Rectal smooth muscle tissue (tissue), 1 donor: Measurements from ENCODE around the gene PPP1R12B.
"Not testable (repeated sequence)": the region's sequence is repeated elsewhere in the genome, so short reads cannot be mapped to it uniquely, and the experiment has no call there.

Source experiments
- H3K27ac ChIP-seq: one replicate; pipeline ENCODE4 v1.7.0; 2013; ENCODE audit warnings: low read depth, low read length, inconsistent platforms
- H3K27me3 ChIP-seq: one replicate; pipeline ENCODE4 v1.7.0; 2013; ENCODE audit warnings: low read length; ENCODE audit not compliant: control insufficient read depth, insufficient read depth
- H3K36me3 ChIP-seq: one replicate; pipeline ENCODE4 v1.7.0; 2013; ENCODE audit warnings: low read length; ENCODE audit not compliant: control insufficient read depth, insufficient read depth
- H3K4me1 ChIP-seq: one replicate; pipeline ENCODE4 v1.7.0; 2013; ENCODE audit warnings: low read length; ENCODE audit not compliant: control insufficient read depth, insufficient read depth
- H3K4me3 ChIP-seq: one replicate; pipeline ENCODE4 v1.7.0; 2013; ENCODE audit warnings: low read length
- H3K9ac ChIP-seq: one replicate; pipeline ENCODE4 v1.7.0; 2013; ENCODE audit warnings: low read length

PPP1R12B gene

DNA sequence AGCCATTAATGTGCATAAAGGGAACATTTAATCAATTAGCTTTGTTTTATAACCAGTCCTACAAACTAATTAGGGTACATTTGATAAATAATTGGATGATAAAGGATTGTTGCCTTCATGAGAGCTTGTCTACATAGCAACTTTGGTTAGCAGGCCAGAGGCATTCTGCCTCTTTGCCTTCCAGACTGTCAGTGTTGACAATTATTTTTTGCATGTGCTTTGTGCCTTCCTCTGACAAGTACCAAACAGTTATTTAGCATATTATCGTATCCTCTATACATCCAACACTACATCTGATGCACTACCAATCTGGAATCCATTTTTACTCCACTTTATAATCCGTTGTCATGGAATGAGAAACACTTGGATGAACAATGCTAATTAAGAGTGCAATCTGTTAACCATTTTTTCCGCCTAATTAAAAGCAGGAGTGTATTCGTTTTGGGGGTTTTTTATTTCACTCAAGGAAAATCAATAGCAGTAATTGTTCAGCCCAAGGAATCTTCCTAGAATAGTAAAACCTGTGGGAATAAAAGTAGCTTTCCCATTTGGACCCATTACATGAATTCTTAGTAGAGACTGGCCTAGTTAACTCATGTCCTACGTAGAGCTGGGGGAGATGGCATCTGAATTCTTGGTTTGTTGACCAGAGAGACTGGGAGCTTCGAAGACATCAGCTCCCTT is 196.4 kb downstream of the PPP1R12B start:
- not testable (repeated sequence) for H3K9ac ChIP-seq, H3K4me1 ChIP-seq, H3K36me3 ChIP-seq, H3K27me3 ChIP-seq
- Histone ChIP-seq H3K4me3 (peak overlapping the region; percentile 37), H3K27ac (peak overlapping the region; percentile 86)

DNA sequence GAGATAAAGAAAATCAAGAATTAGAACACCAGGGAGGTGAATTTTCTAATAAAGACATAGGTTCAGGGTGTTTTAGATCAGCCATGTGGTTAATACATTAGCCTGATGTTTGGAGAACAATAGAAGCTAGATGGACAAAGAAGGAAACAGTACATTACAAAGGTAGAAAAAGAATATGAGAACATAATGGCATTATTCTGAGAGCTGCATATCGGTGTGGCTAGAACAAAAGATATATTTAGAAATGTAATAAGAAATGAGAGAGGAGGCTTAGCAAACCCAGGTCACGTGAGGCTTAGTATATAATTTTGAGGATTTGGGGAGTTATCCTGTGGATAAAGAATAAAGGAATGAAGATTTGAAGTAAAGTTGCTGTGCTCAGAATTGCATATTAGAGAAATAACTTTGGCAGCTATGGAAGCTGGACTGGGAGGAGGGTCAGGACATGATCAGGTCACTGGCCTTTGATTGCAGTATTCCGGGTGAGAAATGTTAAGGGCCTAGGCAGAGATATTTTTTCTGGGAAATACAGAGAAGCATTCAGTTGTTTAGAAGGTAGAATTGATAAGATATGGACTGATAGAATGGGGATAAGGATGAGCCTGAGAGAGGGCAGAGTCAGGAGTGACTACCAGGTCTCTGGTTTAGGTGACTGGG is 197.3 kb downstream of the PPP1R12B start:
- not testable (repeated sequence) for H3K4me1 ChIP-seq, H3K27me3 ChIP-seq, H3K36me3 ChIP-seq, H3K9ac ChIP-seq
- Histone ChIP-seq H3K4me3 (peak overlapping the region; percentile 36), H3K27ac (peak overlapping the region; percentile 86)

DNA sequence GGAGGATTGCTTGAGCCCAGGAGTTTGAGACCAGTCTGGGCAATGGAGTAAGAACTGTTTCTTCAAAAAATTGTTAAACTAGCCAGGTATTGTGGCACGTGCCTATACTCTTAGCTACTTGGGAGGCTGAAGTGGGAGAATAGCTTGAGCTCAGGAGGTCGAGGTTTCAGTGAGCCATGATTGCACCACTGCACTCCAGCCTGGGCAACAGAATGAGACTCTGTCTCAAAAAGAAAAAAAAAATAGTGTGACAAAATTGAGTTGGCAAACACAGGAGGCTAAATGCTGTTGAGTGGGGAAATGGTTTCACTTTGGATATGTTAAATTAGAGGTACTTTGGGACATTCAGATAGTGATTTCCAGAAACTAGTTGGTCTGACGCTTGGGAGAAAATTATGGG is 197.9 kb downstream of the PPP1R12B start:
- H3K36me3 ChIP-seq, H3K4me1 ChIP-seq, H3K9ac ChIP-seq, H3K27me3 ChIP-seq: not testable (repeated sequence)
- Histone ChIP-seq H3K4me3 (peak overlapping the region; percentile 36), H3K27ac (peak overlapping the region; percentile 86)

DNA sequence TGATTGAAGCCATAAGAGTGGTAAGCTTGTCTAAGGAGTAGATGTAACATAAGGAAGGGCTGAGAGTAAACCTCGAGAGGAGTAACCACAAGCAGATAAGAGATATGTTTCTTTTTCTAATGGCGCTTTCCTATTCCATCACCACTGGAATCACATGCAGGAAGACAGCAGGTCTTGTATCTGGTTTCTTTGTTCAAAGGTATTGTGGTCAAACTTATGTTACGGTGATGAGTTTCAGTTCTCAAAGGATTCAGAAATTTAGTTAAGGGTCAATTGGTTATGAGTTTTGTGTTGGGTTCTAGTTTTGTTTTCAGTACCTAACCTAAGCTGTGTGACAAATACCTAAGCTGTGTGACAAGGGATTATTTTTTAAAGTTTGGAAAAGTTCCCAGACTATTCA is 198.3 kb downstream of the PPP1R12B start:
- not testable (repeated sequence) for H3K27me3 ChIP-seq, H3K36me3 ChIP-seq, H3K9ac ChIP-seq
- Histone ChIP-seq H3K27ac (peak overlapping the region; percentile 86), H3K4me1 (peaks cover 12% of the 10 kb centered on the region), H3K4me3 (peak overlapping the region; percentile 36)

DNA sequence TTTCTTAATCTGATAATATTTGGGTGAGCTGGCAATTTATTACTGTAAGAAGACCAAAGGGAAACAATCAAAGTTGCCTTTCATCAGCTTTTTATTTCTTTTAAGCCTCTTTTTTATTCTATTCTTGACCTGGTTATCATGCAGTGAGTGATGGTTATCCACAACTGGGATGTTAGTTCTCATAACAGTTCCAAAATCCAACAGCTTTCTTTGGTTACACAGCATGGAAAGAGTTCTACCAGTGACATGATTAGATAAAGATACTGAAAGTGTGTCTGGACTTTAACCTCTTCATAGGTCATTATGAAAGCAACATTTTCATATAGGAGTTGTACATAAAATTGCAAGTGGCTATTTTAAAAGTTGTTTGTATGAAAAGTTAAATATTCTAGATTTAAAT is 198.7 kb downstream of the PPP1R12B start:
- peak overlapping the region; percentile 86 for H3K27ac ChIP-seq
- H3K9ac ChIP-seq = no peak overlapping the region
- H3K4me3 ChIP-seq = no peak overlapping the region
- H3K27me3 ChIP-seq = no peaks in the 10 kb centered on the region
- peaks cover 12% of the 10 kb centered on the region for H3K4me1 ChIP-seq
- H3K36me3 ChIP-seq = no peaks in the 10 kb centered on the region

DNA sequence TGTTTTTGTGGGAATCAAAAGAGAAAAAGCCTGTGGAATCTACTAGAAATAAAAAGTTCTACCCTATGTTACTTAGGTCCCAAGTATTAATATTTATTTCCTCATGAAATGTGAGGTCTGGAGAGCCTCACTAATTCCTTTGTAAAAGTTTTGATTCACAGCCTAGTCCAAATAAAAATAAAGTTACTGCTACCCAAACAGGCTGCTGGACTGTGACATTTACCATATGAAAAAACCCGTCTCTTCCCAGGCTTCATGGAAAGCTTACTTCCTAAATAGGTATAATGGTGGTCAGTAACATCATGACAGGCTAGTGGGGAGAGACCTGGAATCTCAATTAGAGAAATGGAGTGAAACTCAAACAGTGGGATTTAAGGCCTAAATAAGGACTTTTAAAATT is 201.6 kb downstream of the PPP1R12B start:
- H3K36me3 ChIP-seq, H3K4me3 ChIP-seq, H3K27me3 ChIP-seq, H3K9ac ChIP-seq: not testable (repeated sequence)
- Histone ChIP-seq H3K4me1 (peaks cover 25% of the 10 kb centered on the region), H3K27ac (peak overlapping the region; percentile 85)

DNA sequence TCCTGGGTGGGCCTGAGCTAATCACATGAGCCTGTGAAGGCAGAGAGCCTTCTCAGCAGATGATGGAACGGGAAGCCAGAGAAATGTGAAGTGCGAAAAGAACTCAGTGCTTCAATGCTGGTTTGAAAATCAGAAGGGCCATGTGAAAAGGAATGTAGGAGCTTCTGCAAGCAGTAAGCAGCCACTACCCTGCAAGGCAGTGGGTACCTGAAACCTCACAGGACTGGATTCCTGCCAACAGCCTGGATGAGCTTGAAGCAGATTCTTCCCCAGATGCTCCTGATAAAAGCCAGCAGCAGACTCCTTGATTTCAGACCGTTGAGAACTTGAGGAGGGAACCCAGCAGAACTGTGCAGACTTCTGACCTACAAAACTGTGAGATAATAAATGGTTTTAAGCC is 203.2 kb downstream of the PPP1R12B start:
- peaks cover 23% of the 10 kb centered on the region for H3K4me1 ChIP-seq
- H3K27me3 ChIP-seq = no peaks in the 10 kb centered on the region
- peak overlapping the region; percentile 76 for H3K27ac ChIP-seq
- no peak overlapping the region for H3K4me3 ChIP-seq
- H3K9ac ChIP-seq = no peak overlapping the region
- no peaks in the 10 kb centered on the region for H3K36me3 ChIP-seq

DNA sequence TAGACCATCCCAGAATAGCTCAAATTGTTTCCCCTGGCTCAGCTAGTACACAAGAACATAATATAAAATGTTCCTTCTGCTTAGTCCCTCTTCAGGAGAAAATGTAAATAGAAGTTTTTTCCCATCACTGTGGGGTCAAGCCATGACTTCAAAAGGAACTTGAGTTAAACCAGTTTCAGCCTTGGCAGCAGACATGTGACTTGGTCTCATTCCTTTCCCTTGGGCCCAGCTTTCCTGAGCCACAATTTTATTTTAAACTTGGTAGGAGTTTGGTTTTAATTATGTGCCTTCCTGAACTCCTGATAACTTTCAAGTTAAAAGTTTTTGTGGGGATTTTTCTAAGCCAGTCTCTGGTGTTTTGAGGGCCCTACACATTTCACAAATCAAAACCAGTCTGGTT is 204.1 kb downstream of the PPP1R12B start:
- peaks cover 28% of the 10 kb centered on the region for H3K4me1 ChIP-seq
- H3K36me3 ChIP-seq, H3K9ac ChIP-seq, H3K27me3 ChIP-seq, H3K4me3 ChIP-seq: not testable (repeated sequence)
- H3K27ac ChIP-seq = peak overlapping the region; percentile 76

DNA sequence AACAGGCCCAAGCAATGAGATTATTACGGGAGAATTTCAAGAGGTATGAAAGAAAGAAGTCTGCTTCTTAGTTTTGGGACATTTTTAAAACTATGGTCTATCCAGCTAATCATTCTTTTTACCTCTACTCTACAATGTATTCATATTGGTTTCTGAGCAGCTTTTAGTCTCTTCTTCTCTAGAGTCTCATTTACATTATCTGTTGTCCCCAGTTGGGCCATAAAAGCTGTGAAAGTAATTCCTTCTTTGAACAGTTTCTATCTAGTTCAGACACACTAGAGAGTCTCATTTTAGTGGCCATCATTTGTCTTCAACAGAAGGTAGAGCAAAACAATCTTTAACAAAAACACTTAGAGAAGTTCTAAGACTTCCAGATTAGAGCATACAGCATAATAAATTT is 204.6 kb downstream of the PPP1R12B start:
- Histone ChIP-seq H3K4me1 (peaks cover 28% of the 10 kb centered on the region), H3K27ac (peak overlapping the region; percentile 76)
- H3K36me3 ChIP-seq, H3K4me3 ChIP-seq, H3K9ac ChIP-seq, H3K27me3 ChIP-seq: not testable (repeated sequence)

DNA sequence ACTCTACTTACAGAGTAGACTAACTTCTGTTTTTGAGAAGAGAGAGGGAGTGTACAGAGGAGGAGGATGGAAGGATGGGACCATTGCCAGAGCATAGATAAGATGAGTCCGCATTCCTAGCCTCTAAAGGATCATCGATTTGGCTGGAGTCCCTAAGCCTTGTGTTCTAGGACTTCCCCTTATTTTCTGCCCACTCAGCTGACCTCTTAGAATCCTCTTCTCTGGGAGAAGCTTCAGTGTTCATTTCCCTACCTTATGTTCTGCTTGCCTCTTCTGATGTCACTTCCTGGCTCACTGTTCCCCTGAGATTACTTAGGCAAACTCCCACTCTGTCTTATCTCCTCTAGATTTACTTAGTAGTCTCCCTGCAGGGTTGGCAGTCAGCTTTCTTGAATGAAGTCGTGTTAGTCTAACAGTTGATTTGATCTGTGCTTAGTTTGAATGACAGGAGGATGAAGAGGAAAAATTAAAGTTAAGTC is 205.1 kb downstream of the PPP1R12B start:
- H3K36me3 ChIP-seq = no peaks in the 10 kb centered on the region
- no peak overlapping the region for H3K4me3 ChIP-seq
- peak overlapping the region; percentile 76 for H3K27ac ChIP-seq
- peaks cover 30% of the 10 kb centered on the region for H3K4me1 ChIP-seq
- H3K27me3 ChIP-seq = no peaks in the 10 kb centered on the region
- no peak overlapping the region for H3K9ac ChIP-seq

DNA sequence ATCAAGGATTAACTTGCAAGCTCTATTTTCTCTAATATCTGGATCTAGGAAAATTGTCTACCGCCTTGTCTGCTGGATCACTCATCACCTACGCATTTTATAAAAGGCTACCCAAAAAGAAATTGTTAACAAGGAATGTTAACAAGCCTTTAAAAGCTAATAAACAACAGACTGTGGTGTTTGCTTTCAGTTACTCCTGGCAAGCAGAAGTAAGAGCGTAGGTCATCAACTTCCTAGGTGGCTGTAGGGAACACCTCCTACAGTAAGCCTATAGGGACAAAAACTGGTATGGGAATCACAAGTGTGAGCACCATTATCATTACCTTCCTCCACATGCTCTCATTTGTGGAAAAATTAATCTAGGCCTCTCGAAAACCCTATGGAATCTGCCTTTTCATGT is 206.1 kb downstream of the PPP1R12B start:
- H3K9ac ChIP-seq, H3K36me3 ChIP-seq, H3K27me3 ChIP-seq, H3K4me3 ChIP-seq: not testable (repeated sequence)
- Histone ChIP-seq H3K27ac (peak overlapping the region; percentile 30), H3K4me1 (peaks cover 30% of the 10 kb centered on the region)

DNA sequence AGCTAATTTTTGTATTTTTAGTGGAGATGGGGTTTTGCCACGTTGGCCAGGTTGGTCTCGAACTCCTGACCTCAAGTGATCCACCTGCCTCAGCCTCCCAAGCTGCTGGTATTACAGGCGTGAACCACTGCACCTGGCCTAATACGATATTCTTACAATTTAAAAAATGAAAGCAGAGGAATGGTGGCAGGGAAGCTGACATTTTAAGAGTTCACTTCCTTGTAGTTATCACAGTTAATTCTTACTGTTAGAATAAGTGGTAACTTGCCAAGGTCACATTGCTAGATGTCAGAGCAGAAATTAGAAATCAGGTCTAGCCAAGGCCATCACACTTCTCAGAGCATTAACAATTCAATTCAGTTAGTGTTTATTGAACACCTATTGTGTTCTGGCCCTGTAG is 207.5 kb downstream of the PPP1R12B start:
- H3K36me3 ChIP-seq = not testable (repeated sequence)
- peaks cover 32% of the 10 kb centered on the region for H3K4me1 ChIP-seq

DNA sequence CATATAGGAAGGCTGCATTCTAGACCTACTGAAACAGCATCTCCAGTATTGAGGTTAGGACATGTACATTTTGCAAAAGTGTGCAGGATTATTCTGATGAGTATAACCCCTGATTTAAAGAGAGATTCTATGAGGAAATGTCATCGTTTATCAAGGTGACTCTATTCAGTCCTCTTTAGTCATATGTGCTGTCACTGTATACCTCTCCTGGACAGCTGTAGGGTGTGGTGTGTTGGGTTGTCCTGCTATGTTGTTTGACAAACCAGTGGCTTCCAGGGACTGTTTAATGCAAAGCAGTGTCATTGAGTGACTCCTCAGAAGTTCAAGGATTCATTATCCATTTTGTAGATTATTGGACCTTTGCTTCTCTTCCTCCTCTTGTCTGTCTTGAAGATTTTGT is 209.2 kb downstream of the PPP1R12B start:
- not testable (repeated sequence) for H3K27me3 ChIP-seq, H3K9ac ChIP-seq, H3K4me3 ChIP-seq, H3K36me3 ChIP-seq, H3K27ac ChIP-seq
- peaks cover 40% of the 10 kb centered on the region for H3K4me1 ChIP-seq

More for the DNA sequence above, 207.5 kb downstream of the PPP1R12B start:
- not testable (repeated sequence) for H3K9ac ChIP-seq, H3K27me3 ChIP-seq, H3K4me3 ChIP-seq
- peak overlapping the region; percentile 64 for H3K27ac ChIP-seq
